DMS153 treated with DMSO at 0.1 percent for 48 hours (cell line): ENCODE results near the gene ZNF157.

ENCODE experiments used
- DNase-seq: peaks from one replicate; lab custom pipeline; 2025; ENCODE audit not compliant: unreplicated experiment; lab: John Stamatoyannopoulos, UW

ZNF157 gene

GRCh38 chrX:47446971-47447370 is 76.6 kb downstream of the ZNF157 start:
- no peak for DNase-seq

- no peak for DNase-seq
These were observed 77.2 kb downstream of the ZNF157 start for GRCh38 chrX:47447607-47448006.

GRCh38 chrX:47448165-47448806 is 77.9 kb downstream of the ZNF157 start:
- DNase-seq: no peak

GRCh38 chrX:47452112-47452511 is 81.7 kb downstream of the ZNF157 start:
- DNase-seq: no peak

- no peak for DNase-seq
These were observed 85.7 kb downstream of the ZNF157 start for GRCh38 chrX:47456080-47456479.

- DNase-seq: no peak
These were observed 88.2 kb downstream of the ZNF157 start for GRCh38 chrX:47458528-47458927.

GRCh38 chrX:47460561-47460960 is 90.2 kb downstream of the ZNF157 start:
- DNase-seq: no peak
